HCT116 (cell line): ENCODE results near the gene CST6.

Experiments used
- CBX3 ChIP-seq: IDR thresholded peaks from 2 replicates; pipeline ENCODE4 v1.6.1; 2012; ENCODE audit warnings: low read depth
- CEBPB ChIP-seq: IDR thresholded peaks from 2 replicates; pipeline ENCODE4 v1.6.1; 2012; ENCODE audit warnings: low read depth
- EZH2phosphoT487 ChIP-seq: fragments of 200-600 bp; IDR thresholded peaks from 2 replicates; pipeline ENCODE4 v1.6.1; 2018; ENCODE audit warnings: antibody characterized with exemption, borderline replicate concordance
- FOSL1 ChIP-seq: IDR thresholded peaks from 2 replicates; pipeline ENCODE4 v1.6.1; 2012; ENCODE audit warnings: low read depth
- JUND ChIP-seq: IDR thresholded peaks from 2 replicates; pipeline ENCODE4 v1.6.1; 2012
- POLR2A ChIP-seq: IDR thresholded peaks from 2 replicates; pipeline ENCODE4 v1.7.0; 2011; ENCODE audit warnings: borderline replicate concordance; ENCODE audit not compliant: insufficient read depth, insufficient read length; ENCODE audit errors: extremely low read depth
- POLR2AphosphoS5 ChIP-seq: IDR thresholded peaks from 2 replicates; pipeline ENCODE4 v1.6.1; 2011; ENCODE audit warnings: mild to moderate bottlenecking, low read depth, low read length, moderate library complexity
- SP1 ChIP-seq: IDR thresholded peaks from 2 replicates; pipeline ENCODE4 v1.6.1; 2012; ENCODE audit warnings: low read depth
- SRF ChIP-seq: IDR thresholded peaks from 2 replicates; pipeline ENCODE4 v1.6.1; 2012; ENCODE audit warnings: low read depth
- YY1 ChIP-seq: IDR thresholded peaks from 2 replicates; pipeline ENCODE4 v1.6.1; 2011; ENCODE audit warnings: low read length, low read depth, moderate library complexity, mild to moderate bottlenecking; ENCODE audit not compliant: insufficient replicate concordance; ENCODE audit errors: extremely low read depth
- ZNF274 ChIP-seq: fragments of 200-500 bp; sonication (Bioruptor generic); IDR thresholded peaks from 2 replicates; pipeline ENCODE4 v1.6.1; 2014; ENCODE audit warnings: mild to moderate bottlenecking, low read depth, low read length, inconsistent platforms
- TF ChIP-seq, protein P1 (sequence below), 3 experiments: fragments of 200-600 bp in 1 of 3; sonication (generic) in 1 of 3; IDR thresholded peaks in 2 of 3; conservative IDR thresholded peaks in 1 of 3; 2 replicates each; pipeline ENCODE4 v1.5.1; 2012 to 2017; ENCODE audit warnings: low read depth in 2 of 3, low read length in 2 of 3, antibody characterized with exemption in 1 of 3, borderline replicate concordance in 1 of 3, control low read depth in 1 of 3, mild to moderate bottlenecking in 1 of 3, mixed read lengths in 1 of 3, mixed run types in 1 of 3, moderate library complexity in 1 of 3; ENCODE audit not compliant: insufficient read depth in 1 of 3
- TF ChIP-seq, protein P2 (sequence below): IDR thresholded peaks from 2 replicates; pipeline ENCODE4 v1.6.1; 2011; ENCODE audit warnings: mild to moderate bottlenecking, low read length, moderate library complexity; ENCODE audit not compliant: insufficient replicate concordance; ENCODE audit errors: extremely low read depth
- TF ChIP-seq, protein P3 (sequence below): IDR thresholded peaks from 2 replicates; pipeline ENCODE4 v1.6.1; 2012; ENCODE audit warnings: low read depth

DNA sequence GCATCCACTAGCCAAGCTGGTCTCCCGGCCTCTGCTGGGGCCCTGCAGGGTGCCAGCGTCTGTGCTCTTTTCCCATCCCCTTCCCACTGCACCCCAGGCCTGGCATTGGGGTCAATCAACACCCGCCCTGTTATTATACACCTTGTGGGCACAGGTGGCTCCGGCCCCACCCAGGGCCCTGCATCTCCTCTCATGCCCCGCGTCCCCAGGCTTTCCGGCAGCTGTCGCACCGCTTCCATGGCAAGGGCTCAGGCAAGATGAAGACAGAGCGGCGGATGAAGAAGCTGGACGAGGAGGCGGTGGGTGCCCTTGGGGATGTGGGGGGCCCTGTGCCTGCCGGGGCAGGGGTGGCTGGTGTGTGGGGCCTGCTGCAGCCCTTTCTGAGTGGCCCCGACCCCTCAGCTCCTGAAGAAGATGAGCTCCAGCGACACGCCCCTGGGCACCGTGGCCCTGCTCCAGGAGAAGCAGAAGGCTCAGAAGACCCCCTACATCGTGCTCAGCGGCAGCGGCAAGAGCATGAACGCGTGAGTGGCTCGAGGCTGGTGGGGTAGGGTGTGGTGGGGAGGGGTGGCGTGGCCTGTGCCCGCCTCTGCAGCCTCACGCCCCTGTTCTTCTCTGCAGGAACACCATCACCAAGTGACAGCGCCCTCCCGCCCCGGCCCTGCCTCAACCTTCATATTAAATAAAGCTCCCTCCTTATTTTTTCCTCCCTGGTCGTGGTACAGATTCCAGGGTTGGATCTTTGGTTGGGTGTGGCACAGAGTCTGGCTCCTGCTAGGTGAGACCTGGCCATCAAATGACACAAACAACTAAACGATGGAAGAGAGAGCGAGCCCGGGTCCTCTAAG, 33.2 kb upstream of the CST6 start:
- TF ChIP-seq POLR2A: no peak
- no peak for TF ChIP-seq CBX3
- TF ChIP-seq CEBPB: no peak
- no peak for TF ChIP-seq YY1
- TF ChIP-seq, protein P1, sequence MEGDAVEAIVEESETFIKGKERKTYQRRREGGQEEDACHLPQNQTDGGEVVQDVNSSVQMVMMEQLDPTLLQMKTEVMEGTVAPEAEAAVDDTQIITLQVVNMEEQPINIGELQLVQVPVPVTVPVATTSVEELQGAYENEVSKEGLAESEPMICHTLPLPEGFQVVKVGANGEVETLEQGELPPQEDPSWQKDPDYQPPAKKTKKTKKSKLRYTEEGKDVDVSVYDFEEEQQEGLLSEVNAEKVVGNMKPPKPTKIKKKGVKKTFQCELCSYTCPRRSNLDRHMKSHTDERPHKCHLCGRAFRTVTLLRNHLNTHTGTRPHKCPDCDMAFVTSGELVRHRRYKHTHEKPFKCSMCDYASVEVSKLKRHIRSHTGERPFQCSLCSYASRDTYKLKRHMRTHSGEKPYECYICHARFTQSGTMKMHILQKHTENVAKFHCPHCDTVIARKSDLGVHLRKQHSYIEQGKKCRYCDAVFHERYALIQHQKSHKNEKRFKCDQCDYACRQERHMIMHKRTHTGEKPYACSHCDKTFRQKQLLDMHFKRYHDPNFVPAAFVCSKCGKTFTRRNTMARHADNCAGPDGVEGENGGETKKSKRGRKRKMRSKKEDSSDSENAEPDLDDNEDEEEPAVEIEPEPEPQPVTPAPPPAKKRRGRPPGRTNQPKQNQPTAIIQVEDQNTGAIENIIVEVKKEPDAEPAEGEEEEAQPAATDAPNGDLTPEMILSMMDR (IDR thresholded peaks at IDR 0.05 in 2 of 3, conservative IDR thresholded peaks at IDR 0.05 in 1 of 3; ENCODE audit: borderline replicate concordance in 1 of 3, insufficient read depth in 1 of 3, low read depth in 2 of 3, low read length in 2 of 3): no peak
- no peak for TF ChIP-seq SP1
- TF ChIP-seq EZH2phosphoT487: no peak
- no peak for TF ChIP-seq JUND
- TF ChIP-seq FOSL1: no peak
- no peak for TF ChIP-seq POLR2AphosphoS5
- TF ChIP-seq, protein P2, sequence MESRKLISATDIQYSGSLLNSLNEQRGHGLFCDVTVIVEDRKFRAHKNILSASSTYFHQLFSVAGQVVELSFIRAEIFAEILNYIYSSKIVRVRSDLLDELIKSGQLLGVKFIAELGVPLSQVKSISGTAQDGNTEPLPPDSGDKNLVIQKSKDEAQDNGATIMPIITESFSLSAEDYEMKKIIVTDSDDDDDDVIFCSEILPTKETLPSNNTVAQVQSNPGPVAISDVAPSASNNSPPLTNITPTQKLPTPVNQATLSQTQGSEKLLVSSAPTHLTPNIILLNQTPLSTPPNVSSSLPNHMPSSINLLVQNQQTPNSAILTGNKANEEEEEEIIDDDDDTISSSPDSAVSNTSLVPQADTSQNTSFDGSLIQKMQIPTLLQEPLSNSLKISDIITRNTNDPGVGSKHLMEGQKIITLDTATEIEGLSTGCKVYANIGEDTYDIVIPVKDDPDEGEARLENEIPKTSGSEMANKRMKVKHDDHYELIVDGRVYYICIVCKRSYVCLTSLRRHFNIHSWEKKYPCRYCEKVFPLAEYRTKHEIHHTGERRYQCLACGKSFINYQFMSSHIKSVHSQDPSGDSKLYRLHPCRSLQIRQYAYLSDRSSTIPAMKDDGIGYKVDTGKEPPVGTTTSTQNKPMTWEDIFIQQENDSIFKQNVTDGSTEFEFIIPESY: no peak
- TF ChIP-seq, protein P3, sequence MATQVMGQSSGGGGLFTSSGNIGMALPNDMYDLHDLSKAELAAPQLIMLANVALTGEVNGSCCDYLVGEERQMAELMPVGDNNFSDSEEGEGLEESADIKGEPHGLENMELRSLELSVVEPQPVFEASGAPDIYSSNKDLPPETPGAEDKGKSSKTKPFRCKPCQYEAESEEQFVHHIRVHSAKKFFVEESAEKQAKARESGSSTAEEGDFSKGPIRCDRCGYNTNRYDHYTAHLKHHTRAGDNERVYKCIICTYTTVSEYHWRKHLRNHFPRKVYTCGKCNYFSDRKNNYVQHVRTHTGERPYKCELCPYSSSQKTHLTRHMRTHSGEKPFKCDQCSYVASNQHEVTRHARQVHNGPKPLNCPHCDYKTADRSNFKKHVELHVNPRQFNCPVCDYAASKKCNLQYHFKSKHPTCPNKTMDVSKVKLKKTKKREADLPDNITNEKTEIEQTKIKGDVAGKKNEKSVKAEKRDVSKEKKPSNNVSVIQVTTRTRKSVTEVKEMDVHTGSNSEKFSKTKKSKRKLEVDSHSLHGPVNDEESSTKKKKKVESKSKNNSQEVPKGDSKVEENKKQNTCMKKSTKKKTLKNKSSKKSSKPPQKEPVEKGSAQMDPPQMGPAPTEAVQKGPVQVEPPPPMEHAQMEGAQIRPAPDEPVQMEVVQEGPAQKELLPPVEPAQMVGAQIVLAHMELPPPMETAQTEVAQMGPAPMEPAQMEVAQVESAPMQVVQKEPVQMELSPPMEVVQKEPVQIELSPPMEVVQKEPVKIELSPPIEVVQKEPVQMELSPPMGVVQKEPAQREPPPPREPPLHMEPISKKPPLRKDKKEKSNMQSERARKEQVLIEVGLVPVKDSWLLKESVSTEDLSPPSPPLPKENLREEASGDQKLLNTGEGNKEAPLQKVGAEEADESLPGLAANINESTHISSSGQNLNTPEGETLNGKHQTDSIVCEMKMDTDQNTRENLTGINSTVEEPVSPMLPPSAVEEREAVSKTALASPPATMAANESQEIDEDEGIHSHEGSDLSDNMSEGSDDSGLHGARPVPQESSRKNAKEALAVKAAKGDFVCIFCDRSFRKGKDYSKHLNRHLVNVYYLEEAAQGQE: no peak
- TF ChIP-seq ZNF274: no peak
- no peak for TF ChIP-seq SRF
